GM23338 (cell line): ENCODE data around the gene SMIM44.

Experiments used
- CTCF ChIP-seq, 2 experiments: fragments of 200-600 bp in 1 of 2; sonication (generic) in 1 of 2; conservative IDR thresholded peaks; 2 replicates each; pipeline versions ENCODE4 v1.5.1 to v1.6.1; 2016 to 2017; ENCODE audit warnings: antibody characterized with exemption in 2 of 2, low read depth in 2 of 2, mild to moderate bottlenecking in 2 of 2, moderate library complexity in 1 of 2
- EZH2 ChIP-seq: fragments of 200-600 bp; sonication (generic); IDR thresholded peaks from one replicate; pipeline ENCODE4 v1.8.0; 2017; ENCODE audit warnings: antibody characterized with exemption, mild to moderate bottlenecking, low read depth; ENCODE audit not compliant: unreplicated experiment
- POLR2AphosphoS5 ChIP-seq: IDR thresholded peaks from 2 replicates; pipeline ENCODE4 v1.6.1; 2016; ENCODE audit warnings: antibody characterized with exemption, low read depth
- ZNF331 ChIP-seq: fragments of 250-450 bp; sonication (Bioruptor Pico); IDR thresholded peaks from 2 replicates; pipeline ENCODE4 v1.5.0; 2020; ENCODE audit warnings: low read depth, mild to moderate bottlenecking, moderate library complexity

- TF ChIP-seq EZH2 (no peak), CTCF (conservative IDR thresholded peaks at IDR 0.05; ENCODE audit: low read depth in 2 of 2) (no peak), ZNF331 (no peak), POLR2AphosphoS5 (no peak)
These were observed 1.8 kb downstream of the SMIM44 start for GRCh38 chr19:3481241-3482090.
